ENCODE results near the gene MT4. TPM values are rescaled to one million over a fixed set of nuclear protein-coding genes. Genes with fewer than 3 reads are reported as not detected.
A peak's percentile ranks its signal among the peaks of the same experiment; 100 is the strongest.

The MT4 gene
- total RNA-seq, 1 donor from 2014 or later = not detected

- H3K27me3 Mint-ChIP-seq (ENCODE audit: low read depth) = peaks cover 59% of the 10 kb centered on the region
- no peak for TF ChIP-seq CTCF (IDR thresholded peaks at IDR 0.05; ENCODE audit: unreplicated experiment)
- no peak overlapping the region for H3K4me3 Mint-ChIP-seq
- H3K27ac Mint-ChIP-seq = no peak overlapping the region
- no peaks in the 10 kb centered on the region for H3K9me3 Mint-ChIP-seq
- no peaks in the 10 kb centered on the region for H3K36me3 Mint-ChIP-seq
- peaks cover 28% of the 10 kb centered on the region for H3K4me1 Mint-ChIP-seq
- no peak for DNase-seq (ENCODE audit: low spot score in 2 of 2, unreplicated experiment in 2 of 2)
Observed at GRCh38 chr16:56613706-56614105, 48.8 kb downstream of the MT4 start.

GRCh38 chr16:56614549-56614991 is 49.7 kb downstream of the MT4 start:
- no peaks in the 10 kb centered on the region for H3K36me3 Mint-ChIP-seq
- H3K9me3 Mint-ChIP-seq = no peaks in the 10 kb centered on the region
- H3K4me3 Mint-ChIP-seq = no peak overlapping the region
- peaks cover 58% of the 10 kb centered on the region for H3K27me3 Mint-ChIP-seq (ENCODE audit: low read depth)
- H3K27ac Mint-ChIP-seq = no peak overlapping the region
- DNase-seq (ENCODE audit: low spot score in 2 of 2, unreplicated experiment in 2 of 2) = no peak
- no peak for TF ChIP-seq CTCF (IDR thresholded peaks at IDR 0.05; ENCODE audit: unreplicated experiment)
- H3K4me1 Mint-ChIP-seq = peaks cover 19% of the 10 kb centered on the region

- H3K4me1 Mint-ChIP-seq = peaks cover 13% of the 10 kb centered on the region
- no peak for DNase-seq (ENCODE audit: low spot score in 2 of 2, unreplicated experiment in 2 of 2)
- TF ChIP-seq CTCF (IDR thresholded peaks at IDR 0.05; ENCODE audit: unreplicated experiment) = no peak
- peaks cover 60% of the 10 kb centered on the region for H3K27me3 Mint-ChIP-seq (ENCODE audit: low read depth)
- H3K36me3 Mint-ChIP-seq = no peaks in the 10 kb centered on the region
- H3K9me3 Mint-ChIP-seq = no peaks in the 10 kb centered on the region
- no peak overlapping the region for H3K27ac Mint-ChIP-seq
- H3K4me3 Mint-ChIP-seq = no peak overlapping the region
Observed at GRCh38 chr16:56615353-56615752, 50.5 kb downstream of the MT4 start.

- no peak for DNase-seq (ENCODE audit: low spot score in 2 of 2, unreplicated experiment in 2 of 2)
- no peaks in the 10 kb centered on the region for H3K9me3 Mint-ChIP-seq
- H3K36me3 Mint-ChIP-seq = no peaks in the 10 kb centered on the region
- H3K4me3 Mint-ChIP-seq = peak overlapping the region; percentile 65
- peaks cover 64% of the 10 kb centered on the region for H3K27me3 Mint-ChIP-seq (ENCODE audit: low read depth)
- H3K27ac Mint-ChIP-seq = no peak overlapping the region
- peaks cover 8% of the 10 kb centered on the region for H3K4me1 Mint-ChIP-seq
- no peak for TF ChIP-seq CTCF (IDR thresholded peaks at IDR 0.05; ENCODE audit: unreplicated experiment)
Observed at GRCh38 chr16:56616608-56617211, 51.8 kb downstream of the MT4 start.

GRCh38 chr16:56617212-56618085 is 52.6 kb downstream of the MT4 start:
- no peaks in the 10 kb centered on the region for H3K9me3 Mint-ChIP-seq
- H3K4me1 Mint-ChIP-seq = peaks cover 10% of the 10 kb centered on the region
- peaks cover 67% of the 10 kb centered on the region for H3K27me3 Mint-ChIP-seq (ENCODE audit: low read depth)
- H3K36me3 Mint-ChIP-seq = no peaks in the 10 kb centered on the region
- TF ChIP-seq CTCF (IDR thresholded peaks at IDR 0.05; ENCODE audit: unreplicated experiment) = no peak
- peak overlapping the region; percentile 65 for H3K4me3 Mint-ChIP-seq
- no peak overlapping the region for H3K27ac Mint-ChIP-seq
- DNase-seq (ENCODE audit: low spot score in 2 of 2, unreplicated experiment in 2 of 2) = peak in 1 of 2 experiments; percentile 58
